Measurements from ENCODE around the gene ZDHHC4. TPM values are rescaled to one million over a fixed set of nuclear protein-coding genes. Genes with fewer than 3 reads are reported as not detected.
A peak's percentile ranks its signal among the peaks of the same experiment; 100 is the strongest.

Gene ZDHHC4
- total and polyA plus RNA-seq, 2 of the 8 experiments (the other 6 are each of a cell fraction or from before 2014, with no cell fraction given): 50.2 to 171 TPM

GRCh38 chr7:6530626-6531491 lies 46.4 kb upstream of the ZDHHC4 start (continued):
- TF ChIP-seq, protein P1, sequence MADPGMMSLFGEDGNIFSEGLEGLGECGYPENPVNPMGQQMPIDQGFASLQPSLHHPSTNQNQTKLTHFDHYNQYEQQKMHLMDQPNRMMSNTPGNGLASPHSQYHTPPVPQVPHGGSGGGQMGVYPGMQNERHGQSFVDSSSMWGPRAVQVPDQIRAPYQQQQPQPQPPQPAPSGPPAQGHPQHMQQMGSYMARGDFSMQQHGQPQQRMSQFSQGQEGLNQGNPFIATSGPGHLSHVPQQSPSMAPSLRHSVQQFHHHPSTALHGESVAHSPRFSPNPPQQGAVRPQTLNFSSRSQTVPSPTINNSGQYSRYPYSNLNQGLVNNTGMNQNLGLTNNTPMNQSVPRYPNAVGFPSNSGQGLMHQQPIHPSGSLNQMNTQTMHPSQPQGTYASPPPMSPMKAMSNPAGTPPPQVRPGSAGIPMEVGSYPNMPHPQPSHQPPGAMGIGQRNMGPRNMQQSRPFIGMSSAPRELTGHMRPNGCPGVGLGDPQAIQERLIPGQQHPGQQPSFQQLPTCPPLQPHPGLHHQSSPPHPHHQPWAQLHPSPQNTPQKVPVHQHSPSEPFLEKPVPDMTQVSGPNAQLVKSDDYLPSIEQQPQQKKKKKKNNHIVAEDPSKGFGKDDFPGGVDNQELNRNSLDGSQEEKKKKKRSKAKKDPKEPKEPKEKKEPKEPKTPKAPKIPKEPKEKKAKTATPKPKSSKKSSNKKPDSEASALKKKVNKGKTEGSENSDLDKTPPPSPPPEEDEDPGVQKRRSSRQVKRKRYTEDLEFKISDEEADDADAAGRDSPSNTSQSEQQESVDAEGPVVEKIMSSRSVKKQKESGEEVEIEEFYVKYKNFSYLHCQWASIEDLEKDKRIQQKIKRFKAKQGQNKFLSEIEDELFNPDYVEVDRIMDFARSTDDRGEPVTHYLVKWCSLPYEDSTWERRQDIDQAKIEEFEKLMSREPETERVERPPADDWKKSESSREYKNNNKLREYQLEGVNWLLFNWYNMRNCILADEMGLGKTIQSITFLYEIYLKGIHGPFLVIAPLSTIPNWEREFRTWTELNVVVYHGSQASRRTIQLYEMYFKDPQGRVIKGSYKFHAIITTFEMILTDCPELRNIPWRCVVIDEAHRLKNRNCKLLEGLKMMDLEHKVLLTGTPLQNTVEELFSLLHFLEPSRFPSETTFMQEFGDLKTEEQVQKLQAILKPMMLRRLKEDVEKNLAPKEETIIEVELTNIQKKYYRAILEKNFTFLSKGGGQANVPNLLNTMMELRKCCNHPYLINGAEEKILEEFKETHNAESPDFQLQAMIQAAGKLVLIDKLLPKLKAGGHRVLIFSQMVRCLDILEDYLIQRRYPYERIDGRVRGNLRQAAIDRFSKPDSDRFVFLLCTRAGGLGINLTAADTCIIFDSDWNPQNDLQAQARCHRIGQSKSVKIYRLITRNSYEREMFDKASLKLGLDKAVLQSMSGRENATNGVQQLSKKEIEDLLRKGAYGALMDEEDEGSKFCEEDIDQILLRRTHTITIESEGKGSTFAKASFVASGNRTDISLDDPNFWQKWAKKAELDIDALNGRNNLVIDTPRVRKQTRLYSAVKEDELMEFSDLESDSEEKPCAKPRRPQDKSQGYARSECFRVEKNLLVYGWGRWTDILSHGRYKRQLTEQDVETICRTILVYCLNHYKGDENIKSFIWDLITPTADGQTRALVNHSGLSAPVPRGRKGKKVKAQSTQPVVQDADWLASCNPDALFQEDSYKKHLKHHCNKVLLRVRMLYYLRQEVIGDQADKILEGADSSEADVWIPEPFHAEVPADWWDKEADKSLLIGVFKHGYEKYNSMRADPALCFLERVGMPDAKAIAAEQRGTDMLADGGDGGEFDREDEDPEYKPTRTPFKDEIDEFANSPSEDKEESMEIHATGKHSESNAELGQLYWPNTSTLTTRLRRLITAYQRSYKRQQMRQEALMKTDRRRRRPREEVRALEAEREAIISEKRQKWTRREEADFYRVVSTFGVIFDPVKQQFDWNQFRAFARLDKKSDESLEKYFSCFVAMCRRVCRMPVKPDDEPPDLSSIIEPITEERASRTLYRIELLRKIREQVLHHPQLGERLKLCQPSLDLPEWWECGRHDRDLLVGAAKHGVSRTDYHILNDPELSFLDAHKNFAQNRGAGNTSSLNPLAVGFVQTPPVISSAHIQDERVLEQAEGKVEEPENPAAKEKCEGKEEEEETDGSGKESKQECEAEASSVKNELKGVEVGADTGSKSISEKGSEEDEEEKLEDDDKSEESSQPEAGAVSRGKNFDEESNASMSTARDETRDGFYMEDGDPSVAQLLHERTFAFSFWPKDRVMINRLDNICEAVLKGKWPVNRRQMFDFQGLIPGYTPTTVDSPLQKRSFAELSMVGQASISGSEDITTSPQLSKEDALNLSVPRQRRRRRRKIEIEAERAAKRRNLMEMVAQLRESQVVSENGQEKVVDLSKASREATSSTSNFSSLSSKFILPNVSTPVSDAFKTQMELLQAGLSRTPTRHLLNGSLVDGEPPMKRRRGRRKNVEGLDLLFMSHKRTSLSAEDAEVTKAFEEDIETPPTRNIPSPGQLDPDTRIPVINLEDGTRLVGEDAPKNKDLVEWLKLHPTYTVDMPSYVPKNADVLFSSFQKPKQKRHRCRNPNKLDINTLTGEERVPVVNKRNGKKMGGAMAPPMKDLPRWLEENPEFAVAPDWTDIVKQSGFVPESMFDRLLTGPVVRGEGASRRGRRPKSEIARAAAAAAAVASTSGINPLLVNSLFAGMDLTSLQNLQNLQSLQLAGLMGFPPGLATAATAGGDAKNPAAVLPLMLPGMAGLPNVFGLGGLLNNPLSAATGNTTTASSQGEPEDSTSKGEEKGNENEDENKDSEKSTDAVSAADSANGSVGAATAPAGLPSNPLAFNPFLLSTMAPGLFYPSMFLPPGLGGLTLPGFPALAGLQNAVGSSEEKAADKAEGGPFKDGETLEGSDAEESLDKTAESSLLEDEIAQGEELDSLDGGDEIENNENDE (IDR thresholded peaks at IDR 0.05; ENCODE audit: insufficient replicate concordance, low read length): no peak
- TF ChIP-seq, protein P2, sequence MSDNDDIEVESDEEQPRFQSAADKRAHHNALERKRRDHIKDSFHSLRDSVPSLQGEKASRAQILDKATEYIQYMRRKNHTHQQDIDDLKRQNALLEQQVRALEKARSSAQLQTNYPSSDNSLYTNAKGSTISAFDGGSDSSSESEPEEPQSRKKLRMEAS (IDR thresholded peaks at IDR 0.05): peak; percentile 15; the same call in 1 of the 2 replicates
- TF ChIP-seq JUND (IDR thresholded peaks at IDR 0.05; ENCODE audit: low read length) (no peak), CHD2 (IDR thresholded peaks at IDR 0.05; ENCODE audit: low read length) (no peak), SIN3A (conservative IDR thresholded peaks at IDR 0.05 in 1 of 2, IDR thresholded peaks at IDR 0.05 in 1 of 2; ENCODE audit: low read depth in 1 of 2, low read length in 2 of 2) (no peak), EGR1 (IDR thresholded peaks at IDR 0.05; ENCODE audit: borderline replicate concordance, low read depth, low read length) (no peak), RAD21 (IDR thresholded peaks at IDR 0.05 in 1 of 2, conservative IDR thresholded peaks at IDR 0.05 in 1 of 2; ENCODE audit: low read depth in 2 of 2, low read length in 2 of 2) (no peak), BACH1 (IDR thresholded peaks at IDR 0.05; ENCODE audit: low read length) (no peak; the same call in 1 of the 2 replicates)

Data from H1 (cell line).